HCEC 1CT (cell line): ENCODE measurements around the gene TGFBR2.

Source experiments
- DNase-seq: peaks from one replicate; pipeline ENCODE4 v3.0.0-alpha.2; 2017

The TGFBR2 gene

GRCh38 chr3:30606301-30607031, at the start of gene TGFBR2:
Gene TGFBR2 (plus strand): TSS chr3:30606601. CDS start chr3:30606884, 283 bp downstream.
- peak; percentile 100 for DNase-seq

- no peak for DNase-seq
Measured at GRCh38 chr3:30557746-30558303, 48.6 kb upstream of the TGFBR2 start.

GRCh38 chr3:30563956-30564355, 42.4 kb upstream of the TGFBR2 start:
- no peak for DNase-seq

GRCh38 chr3:30567139-30567753, 39.2 kb upstream of the TGFBR2 start:
- no peak for DNase-seq

GRCh38 chr3:30576946-30577345, 29.5 kb upstream of the TGFBR2 start:
- DNase-seq: peak; percentile 41

GRCh38 chr3:30577788-30578187, 28.6 kb upstream of the TGFBR2 start:
- DNase-seq: no peak

- peak; percentile 92 for DNase-seq
Measured at GRCh38 chr3:30578479-30578878, 27.9 kb upstream of the TGFBR2 start.

- no peak for DNase-seq
Measured at GRCh38 chr3:30578986-30579579, 27.3 kb upstream of the TGFBR2 start.

- no peak for DNase-seq
Measured at GRCh38 chr3:30581067-30581585, 25.3 kb upstream of the TGFBR2 start.

GRCh38 chr3:30581982-30582381, 24.4 kb upstream of the TGFBR2 start:
- DNase-seq: no peak

- no peak for DNase-seq
Measured at GRCh38 chr3:30583973-30584372, 22.4 kb upstream of the TGFBR2 start.

- no peak for DNase-seq
Measured at GRCh38 chr3:30585654-30586053, 20.7 kb upstream of the TGFBR2 start.

GRCh38 chr3:30586096-30586805, 20.1 kb upstream of the TGFBR2 start:
- DNase-seq: peak; percentile 16

GRCh38 chr3:30586806-30587486, 19.5 kb upstream of the TGFBR2 start:
- no peak for DNase-seq

GRCh38 chr3:30587904-30588303, 18.5 kb upstream of the TGFBR2 start:
- no peak for DNase-seq

GRCh38 chr3:30596152-30596551, 10.2 kb upstream of the TGFBR2 start:
- no peak for DNase-seq

GRCh38 chr3:30597131-30597768, 9.2 kb upstream of the TGFBR2 start:
- DNase-seq: peak; percentile 89

GRCh38 chr3:30597769-30598134, 8.6 kb upstream of the TGFBR2 start:
- no peak for DNase-seq

GRCh38 chr3:30598668-30599545, 7.5 kb upstream of the TGFBR2 start:
- no peak for DNase-seq

GRCh38 chr3:30600572-30600971, 5.8 kb upstream of the TGFBR2 start:
- no peak for DNase-seq

GRCh38 chr3:30602946-30603345, 3.5 kb upstream of the TGFBR2 start:
- DNase-seq: no peak
